ENCODE measurements around the gene MICAL2. TPM values are rescaled to one million over a fixed set of nuclear protein-coding genes. Genes with fewer than 3 reads are reported as not detected.
A peak's percentile ranks its signal among the peaks of the same experiment; 100 is the strongest.

Gene MICAL2
- total and polyA plus RNA-seq, 8 donors = 4.8 to 38.8 (median 26.5) TPM

DNA sequence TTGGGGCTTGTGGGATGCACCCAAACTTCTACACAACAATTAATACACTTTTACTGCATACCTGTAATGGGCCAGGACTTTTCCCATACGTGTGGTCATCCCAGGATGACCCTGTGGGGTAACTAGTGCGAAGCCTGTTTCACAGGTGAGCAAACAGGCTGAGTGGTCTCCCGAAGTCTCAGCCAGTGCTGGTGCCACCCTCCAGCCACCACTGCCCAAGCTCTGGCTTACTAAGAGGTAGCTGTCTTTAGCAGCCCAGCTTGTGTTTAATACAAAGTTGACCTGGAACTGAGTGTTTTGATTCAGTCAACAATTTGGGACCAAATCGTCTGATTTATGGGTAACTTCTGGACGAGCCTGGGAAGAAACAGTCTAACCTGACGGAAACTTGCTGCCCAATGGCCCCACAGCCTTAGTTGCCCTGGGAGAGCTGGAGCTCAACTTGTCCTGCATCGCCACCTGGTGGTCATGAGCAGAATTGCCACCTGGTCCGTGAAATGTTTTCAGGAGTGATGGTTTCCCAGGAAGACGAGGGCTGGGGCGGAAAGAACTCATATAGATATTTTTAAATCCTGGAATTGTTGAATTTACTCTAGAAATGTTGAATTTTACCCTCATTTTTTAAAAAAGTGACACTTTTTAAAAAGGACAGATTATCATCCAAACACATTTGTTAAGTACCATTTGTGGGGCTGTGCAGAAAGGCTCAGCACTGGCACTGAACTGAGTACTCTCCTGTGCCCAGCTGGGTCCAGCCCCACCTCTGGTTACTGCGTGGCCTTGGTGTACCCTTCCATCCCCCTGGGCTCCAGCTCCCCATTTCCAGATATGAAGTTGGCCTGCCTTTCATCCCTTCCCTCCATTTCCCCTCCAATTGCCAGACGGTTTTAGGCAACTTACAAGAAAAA, 171.4 kb downstream of the MICAL2 start:
- H3K4me1 ChIP-seq = peaks cover 0 to 4% (median 3%) of the 10 kb centered on the region in 3 donors
- intact Hi-C loops (cut with DNase I) = loop anchor here (5.0 kb wide), 2 partner anchors 235 to 480 kb away; no protein-coding TSS in a partner anchor
- ATAC-seq (peak; percentile 77 to 90 (median 88)), DNase-seq (peak; percentile 73 to 93 (median 88)), FAIRE-seq (no peak)
- H3K27me3 ChIP-seq = no peaks in the 10 kb centered on the region
- no peak overlapping the region for H3K4me3 ChIP-seq
- H3K9me3 ChIP-seq = no peaks in the 10 kb centered on the region
- WGBS, 2 donors = 25 to 26% methylated on average over 12 of the region's 12 CpGs
- H3K27ac ChIP-seq = no peak overlapping the region
- TF ChIP-seq, protein P1, sequence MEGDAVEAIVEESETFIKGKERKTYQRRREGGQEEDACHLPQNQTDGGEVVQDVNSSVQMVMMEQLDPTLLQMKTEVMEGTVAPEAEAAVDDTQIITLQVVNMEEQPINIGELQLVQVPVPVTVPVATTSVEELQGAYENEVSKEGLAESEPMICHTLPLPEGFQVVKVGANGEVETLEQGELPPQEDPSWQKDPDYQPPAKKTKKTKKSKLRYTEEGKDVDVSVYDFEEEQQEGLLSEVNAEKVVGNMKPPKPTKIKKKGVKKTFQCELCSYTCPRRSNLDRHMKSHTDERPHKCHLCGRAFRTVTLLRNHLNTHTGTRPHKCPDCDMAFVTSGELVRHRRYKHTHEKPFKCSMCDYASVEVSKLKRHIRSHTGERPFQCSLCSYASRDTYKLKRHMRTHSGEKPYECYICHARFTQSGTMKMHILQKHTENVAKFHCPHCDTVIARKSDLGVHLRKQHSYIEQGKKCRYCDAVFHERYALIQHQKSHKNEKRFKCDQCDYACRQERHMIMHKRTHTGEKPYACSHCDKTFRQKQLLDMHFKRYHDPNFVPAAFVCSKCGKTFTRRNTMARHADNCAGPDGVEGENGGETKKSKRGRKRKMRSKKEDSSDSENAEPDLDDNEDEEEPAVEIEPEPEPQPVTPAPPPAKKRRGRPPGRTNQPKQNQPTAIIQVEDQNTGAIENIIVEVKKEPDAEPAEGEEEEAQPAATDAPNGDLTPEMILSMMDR (IDR thresholded peaks at IDR 0.05) = peak; percentile 89 to 96 (median 89)
- no peaks in the 10 kb centered on the region for H3K36me3 ChIP-seq

DNA sequence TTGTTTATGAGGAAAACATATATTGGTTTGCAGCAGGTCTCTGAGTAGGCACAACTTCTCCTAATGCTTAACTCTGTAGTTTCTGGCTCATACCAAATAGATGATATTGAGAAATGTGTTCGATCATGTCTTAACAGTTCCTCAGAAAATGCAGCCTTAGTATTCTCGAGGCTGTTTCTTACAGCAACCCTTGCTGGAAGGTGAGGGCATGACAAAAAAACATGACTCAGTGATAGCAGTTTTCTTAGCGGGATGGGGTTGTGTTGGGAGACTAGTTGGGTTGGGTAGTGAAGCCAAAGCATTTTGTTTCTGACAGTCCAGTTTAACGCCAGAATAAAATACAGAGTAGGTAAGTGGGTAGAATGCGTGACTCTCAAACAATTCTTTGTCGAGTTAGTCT, 172.3 kb downstream of the MICAL2 start:
- FAIRE-seq = no peak
- TF ChIP-seq, protein P1 (IDR thresholded peaks at IDR 0.05) = no peak
- H3K27me3 ChIP-seq = no peaks in the 10 kb centered on the region
- H3K27ac ChIP-seq = no peak overlapping the region
- no peaks in the 10 kb centered on the region for H3K36me3 ChIP-seq
- no peak for DNase-seq
- no peak overlapping the region for H3K4me3 ChIP-seq
- no peak for ATAC-seq
- H3K4me1 ChIP-seq = peaks cover 0 to 4% (median 3%) of the 10 kb centered on the region in 3 donors
- WGBS, 2 donors = 78 to 83% methylated on average over 6 of the region's 6 CpGs
- intact Hi-C loops (cut with DNase I) = loop anchor here (5.0 kb wide), 2 partner anchors 235 to 480 kb away; no protein-coding TSS in a partner anchor
- no peaks in the 10 kb centered on the region for H3K9me3 ChIP-seq

DNA sequence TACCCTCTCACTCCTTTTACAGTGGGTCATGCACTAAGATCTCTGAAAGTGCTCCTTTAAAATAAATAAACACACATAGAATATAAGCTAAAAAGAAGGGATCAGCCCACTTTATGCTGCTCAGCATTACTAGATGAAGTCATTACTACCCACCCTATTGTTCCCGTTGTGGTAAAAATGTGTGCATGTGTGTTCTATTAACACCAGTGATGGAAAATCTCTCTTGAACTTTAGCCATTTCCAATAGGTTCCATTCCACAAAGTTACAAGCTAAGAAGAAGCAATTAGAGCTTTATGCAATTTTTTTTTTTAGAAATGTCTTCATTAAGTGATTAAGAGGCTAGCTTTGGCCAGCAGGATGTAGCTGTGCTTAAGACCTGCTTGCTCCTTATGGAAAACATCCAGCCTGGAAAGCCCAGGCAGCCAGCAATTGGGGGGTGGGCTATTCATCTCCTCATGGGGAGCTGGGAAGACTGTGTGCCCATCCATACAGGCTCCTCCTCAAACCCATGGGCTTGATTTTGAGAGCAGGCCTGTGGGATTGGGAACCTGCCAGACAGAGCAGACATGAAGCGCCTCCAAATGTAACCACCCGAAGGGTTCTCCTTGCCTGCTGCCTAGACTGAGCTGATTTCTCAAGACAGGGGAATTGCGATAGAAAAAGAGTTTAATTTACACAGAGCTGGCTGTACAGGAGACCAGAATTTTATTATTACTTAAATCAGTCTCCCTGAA, 174.1 kb downstream of the MICAL2 start:
- intact Hi-C loops (cut with DNase I) = loop anchor here (5.0 kb wide), 2 partner anchors 237 to 482 kb away; no protein-coding TSS in a partner anchor
- TF ChIP-seq, protein P1 (IDR thresholded peaks at IDR 0.05) = no peak
- DNase-seq (no peak), FAIRE-seq (no peak), ATAC-seq (no peak)
- H3K27me3 ChIP-seq = no peaks in the 10 kb centered on the region
- WGBS, 2 donors = 66 to 77% methylated on average over 4 of the region's 4 CpGs
- H3K36me3 ChIP-seq = no peaks in the 10 kb centered on the region
- H3K9me3 ChIP-seq = no peaks in the 10 kb centered on the region
- no peak overlapping the region for H3K4me3 ChIP-seq
- no peak overlapping the region for H3K27ac ChIP-seq
- no peaks in the 10 kb centered on the region for H3K4me1 ChIP-seq

DNA sequence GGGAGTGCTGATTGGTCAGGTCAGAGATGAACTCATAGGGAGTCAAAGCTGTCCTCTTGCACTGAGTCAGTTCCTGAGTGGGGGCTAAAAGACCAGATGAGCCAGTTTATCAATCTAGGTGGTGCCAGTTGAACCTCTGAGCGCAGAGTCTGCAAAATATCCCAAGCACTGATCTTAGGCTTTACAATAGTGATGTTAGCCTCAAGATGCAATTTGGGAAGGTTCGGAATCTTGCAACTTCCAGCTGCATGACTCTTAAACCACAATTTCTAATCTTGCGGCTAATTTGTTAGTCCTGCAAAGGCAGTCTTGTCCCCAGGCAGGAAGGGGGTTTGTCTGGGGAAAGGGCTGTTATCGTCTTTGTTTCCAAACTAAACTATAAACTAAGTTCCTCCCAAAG, 174.7 kb downstream of the MICAL2 start:
- no peak for DNase-seq
- FAIRE-seq = no peak
- no peaks in the 10 kb centered on the region for H3K4me1 ChIP-seq
- intact Hi-C loops (cut with DNase I) = no loop called here
- no peaks in the 10 kb centered on the region for H3K27me3 ChIP-seq
- no peak for ATAC-seq
- H3K4me3 ChIP-seq = no peak overlapping the region
- WGBS, 2 donors = 88 to 96% methylated on average over 4 of the region's 4 CpGs
- H3K9me3 ChIP-seq = no peaks in the 10 kb centered on the region
- TF ChIP-seq, protein P1 (IDR thresholded peaks at IDR 0.05) = no peak
- H3K36me3 ChIP-seq = no peaks in the 10 kb centered on the region
- no peak overlapping the region for H3K27ac ChIP-seq
